Fibroblast of the aortic adventitia (primary cell): ENCODE results near the gene F2RL2. TPM values are rescaled to one million over a fixed set of nuclear protein-coding genes. Genes with fewer than 3 reads are reported as not detected.
A peak's percentile ranks its signal among the peaks of the same experiment; 100 is the strongest.

Experiments used
- DNase-seq: peaks from one replicate; pipeline ENCODE4 v3.0.0-alpha.2; 2010; ENCODE audit warnings: low read depth
- H3K4me3 ChIP-seq: 2 replicates; pipeline ENCODE4 v1.5.1; 2011; ENCODE audit warnings: low read depth, mild to moderate bottlenecking, control low read depth, low read length, moderate library complexity
- CTCF ChIP-seq: IDR thresholded peaks from 2 replicates; pipeline ENCODE4 v1.5.1; 2011; ENCODE audit warnings: mild to moderate bottlenecking, low read length, control low read depth, inconsistent platforms; ENCODE audit not compliant: insufficient read depth
- total RNA-seq: library from RNA; depleted of rRNA; stranded (reverse); fragments of >200 nt; gene quantifications from 2 replicates; pipeline ENCODE4 v1.2.3, GENCODE V29; 2012; ENCODE audit warnings: low replicate concordance

The F2RL2 gene
- total RNA-seq, 1 donor, result 18.6 TPM

GRCh38 chr5:76592692-76593091 lies 30.5 kb downstream of the F2RL2 start:
- DNase-seq, result no peak
- TF ChIP-seq CTCF, result no peak
- no peak overlapping the region for H3K4me3 ChIP-seq

GRCh38 chr5:76591366-76591765 lies 31.8 kb downstream of the F2RL2 start:
- no peak for TF ChIP-seq CTCF
- DNase-seq, result no peak
- no peak overlapping the region for H3K4me3 ChIP-seq

- H3K4me3 ChIP-seq, result no peak overlapping the region
- no peak for TF ChIP-seq CTCF
- no peak for DNase-seq
These were observed 33.2 kb downstream of the F2RL2 start for GRCh38 chr5:76590027-76590426.

- H3K4me3 ChIP-seq, result no peak overlapping the region
- no peak for TF ChIP-seq CTCF
- DNase-seq, result no peak
These were observed 36.7 kb downstream of the F2RL2 start for GRCh38 chr5:76586531-76586930.

- no peak for DNase-seq
- TF ChIP-seq CTCF, result no peak
- H3K4me3 ChIP-seq, result no peak overlapping the region
These were observed 37.4 kb downstream of the F2RL2 start for GRCh38 chr5:76585783-76586217.

GRCh38 chr5:76583163-76584047 lies 39.8 kb downstream of the F2RL2 start:
- no peak overlapping the region for H3K4me3 ChIP-seq
- peak; percentile 65 for DNase-seq
- TF ChIP-seq CTCF, result peak; percentile 65
